HG03342 (cell line): ENCODE results near the gene TUBA3D.
"Not testable (repeated sequence)": the region's sequence is repeated elsewhere in the genome, so short reads cannot be mapped to it uniquely, and the experiment has no call there.

ENCODE experiments used
- ATAC-seq: cut with Tn5 transposase; IDR thresholded peaks from one replicate; pipeline ENCODE4 v1.9.1; 2021; ENCODE audit warnings: mild to moderate bottlenecking, moderate library complexity; ENCODE audit not compliant: unreplicated experiment

TUBA3D gene

GRCh38 chr2:131531547-131532185, 55.7 kb downstream of the TUBA3D start:
- ATAC-seq: not testable (repeated sequence)
